A549 (cell line): Measurements from ENCODE around the gene KHSRP. TPM values are rescaled to one million over a fixed set of nuclear protein-coding genes. Genes with fewer than 3 reads are reported as not detected.
A peak's percentile ranks its signal among the peaks of the same experiment; 100 is the strongest.

Source experiments
- ATAC-seq, 2 experiments: fragments of 200-7000 bp in 1 of 2; fragments of >200 bp in 1 of 2; cut with Nextera tagmentation in 1 of 2; cut with Tn5 transposase in 1 of 2; 3 replicates each; pipeline versions ENCODE4 v1.8.0 to v1.9.1; 2018 to 2020; ENCODE audit warnings: mild to moderate bottlenecking in 1 of 2, moderate library complexity in 1 of 2
- CTCF ChIA-PET: fragments of 300-600 bp; sonication (Branson Sonifier 250); formaldehyde crosslinking; extraction: SDS; loops from one replicate; lab custom pipeline; 2021; ENCODE audit warnings: antibody characterized with exemption, inconsistent platforms; lab: Yijun Ruan, JAX
- POLR2A ChIA-PET: fragments of 350-600 bp; formaldehyde crosslinking; extraction: SDS; loops from one replicate; lab custom pipeline; 2021; ENCODE audit warnings: antibody characterized with exemption, inconsistent platforms; lab: Yijun Ruan, JAX
- DNase-seq, 2 experiments: peaks; one replicate each; pipeline versions ENCODE4 v3.0.0 to v3.0.0-alpha.2; 2011 to 2016; ENCODE audit warnings: low read depth in 1 of 2, low spot score in 1 of 2
- FAIRE-seq: peaks from 2 replicates; lab custom pipeline; 2011; peaks lifted over from hg19 to GRCh38; lab: Jason Lieb, UNC
- H3K27ac ChIP-seq, 2 experiments: fragments of >200 bp; sonication (Bioruptor Twin); formaldehyde crosslinking; 3 replicates each; pipeline ENCODE4 v1.5.1; 2016 to 2017
- H3K4me1 ChIP-seq: fragments of >200 bp; sonication (Bioruptor Twin); formaldehyde crosslinking; 3 replicates; pipeline ENCODE4 v1.6.1; 2016
- H3K4me2 ChIP-seq: fragments of >200 bp; sonication (Bioruptor Twin); formaldehyde crosslinking; 3 replicates; pipeline ENCODE4 v1.6.1; 2016
- H3K4me3 ChIP-seq: fragments of >200 bp; sonication (Bioruptor Twin); formaldehyde crosslinking; 3 replicates; pipeline ENCODE4 v1.5.1; 2016
- H3K9me3 ChIP-seq: fragments of >200 bp; sonication (Bioruptor Twin); formaldehyde crosslinking; 3 replicates; pipeline ENCODE4 v1.6.1; 2016
- BHLHE40 ChIP-seq: IDR thresholded peaks from 2 replicates; pipeline ENCODE4 v1.6.1; 2012; ENCODE audit warnings: low read depth, low read length, inconsistent platforms
- CBX2 ChIP-seq: fragments of 200-600 bp; sonication (generic); IDR thresholded peaks from 2 replicates; pipeline ENCODE4 v1.6.1; 2016; ENCODE audit warnings: low read depth, mild to moderate bottlenecking, borderline replicate concordance
- CBX8 ChIP-seq: fragments of 200-600 bp; sonication (generic); IDR thresholded peaks from 2 replicates; pipeline ENCODE4 v1.6.1; 2016
- CEBPB ChIP-seq, 2 experiments: fragments of >200 bp in 1 of 2; sonication (Bioruptor Twin) in 1 of 2; formaldehyde crosslinking in 1 of 2; IDR thresholded peaks; 2 replicates each; pipeline ENCODE4 v1.6.1; 2012 to 2016
- CHD4 ChIP-seq: fragments of 200-600 bp; sonication (generic); IDR thresholded peaks from 2 replicates; pipeline ENCODE4 v1.6.1; 2016; ENCODE audit warnings: antibody characterized with exemption, mild to moderate bottlenecking, borderline replicate concordance
- E2F6 ChIP-seq: IDR thresholded peaks from 2 replicates; pipeline ENCODE4 v1.6.1; 2012; ENCODE audit warnings: low read depth, borderline replicate concordance
- FOSL2 ChIP-seq, 2 experiments: fragments of 450-650 bp in 1 of 2; fragments of >200 bp in 1 of 2; sonication (Bioruptor Twin) in 1 of 2; formaldehyde crosslinking; IDR thresholded peaks; 2 replicates each; pipeline versions ENCODE4 v1.5.0 to v1.6.1; 2016 to 2020; ENCODE audit warnings: mild to moderate bottlenecking in 1 of 2, moderate library complexity in 1 of 2
- FOXS1 ChIP-seq: fragments of 250-450 bp; sonication (Bioruptor Pico); IDR thresholded peaks from 2 replicates; pipeline ENCODE4 v1.5.0; 2020; ENCODE audit warnings: mild to moderate bottlenecking, moderate library complexity
- KDM5A ChIP-seq: fragments of 200-600 bp; sonication (generic); IDR thresholded peaks from 2 replicates; pipeline ENCODE4 v1.6.1; 2016; ENCODE audit warnings: antibody characterized with exemption, mild to moderate bottlenecking
- MAFK ChIP-seq: fragments of 450-650 bp; IDR thresholded peaks from 2 replicates; pipeline ENCODE4 v1.6.1; 2014; ENCODE audit not compliant: partially characterized antibody
- MAZ ChIP-seq: fragments of 150-350 bp; IDR thresholded peaks from 2 replicates; pipeline ENCODE4 v1.6.1; 2014; ENCODE audit warnings: antibody characterized with exemption, low read depth, low read length, borderline replicate concordance
- MYC ChIP-seq: IDR thresholded peaks from 2 replicates; pipeline ENCODE4 v1.6.1; 2012; ENCODE audit warnings: mild to moderate bottlenecking, inconsistent platforms, low read length, improper control_type of control experiment, borderline replicate concordance
- NFE2L2 ChIP-seq: fragments of 150-350 bp; conservative IDR thresholded peaks from 2 replicates; pipeline ENCODE4 v1.6.1; 2014; ENCODE audit warnings: low read length
- NR3C1 ChIP-seq: fragments of >200 bp; sonication (Bioruptor Twin); formaldehyde crosslinking; IDR thresholded peaks from 3 replicates; pipeline ENCODE4 v1.6.1; 2017
- PBX3 ChIP-seq: IDR thresholded peaks from 2 replicates; pipeline ENCODE4 v1.6.1; 2012
- PHF8 ChIP-seq: fragments of 200-600 bp; sonication (generic); IDR thresholded peaks from 2 replicates; pipeline ENCODE4 v1.6.1; 2016; ENCODE audit warnings: low read depth, mild to moderate bottlenecking, antibody characterized with exemption, moderate library complexity, borderline replicate concordance
- POLR2AphosphoS2 ChIP-seq: conservative IDR thresholded peaks from 2 replicates; pipeline ENCODE4 v1.6.1; 2012; ENCODE audit warnings: low read length, improper control_type of control experiment, inconsistent platforms
- RAD21 ChIP-seq, 2 experiments: fragments of >200 bp in 1 of 2; sonication (Bioruptor Twin) in 1 of 2; formaldehyde crosslinking in 1 of 2; IDR thresholded peaks in 1 of 2; conservative IDR thresholded peaks in 1 of 2; 2 replicates in 1 of 2; 3 replicates in 1 of 2; pipeline ENCODE4 v1.6.1; 2012 to 2018; ENCODE audit warnings: inconsistent platforms in 1 of 2
- RARB ChIP-seq: fragments of 250-450 bp; sonication (Bioruptor Pico); IDR thresholded peaks from 2 replicates; pipeline ENCODE4 v1.8.0; 2021; ENCODE audit warnings: mild to moderate bottlenecking, moderate library complexity
- ZFP36 ChIP-seq: fragments of 450-650 bp; IDR thresholded peaks from 2 replicates; pipeline ENCODE4 v1.6.1; 2014; ENCODE audit warnings: borderline replicate concordance; ENCODE audit not compliant: partially characterized antibody
- WGBS: methylation state at CpG from one replicate; pipeline ENCODE4 v1.1.6; 2017; ENCODE audit errors: missing lambda C conversion rate; 5-methylcytosine and 5-hydroxymethylcytosine counted together
- polyA plus RNA-seq, 4 experiments: library from polyadenylated mRNA; depleted of rRNA in 3 of 4; stranded (reverse); fragments of >200 nt; fragmentation: RNase III in 1 of 4; extraction: RNeasy Plus Mini Kit Qiagen cat#74134 plus additional on column Dnase treatment in 1 of 4; gene quantifications; 2 replicates in 3 of 4; 3 replicates in 1 of 4; pipeline ENCODE4 v1.2.3, GENCODE V29; 2011 to 2017
- TF ChIP-seq, protein P1 (sequence below): fragments of 450-650 bp; IDR thresholded peaks from 2 replicates; pipeline ENCODE4 v1.6.1; 2014; ENCODE audit warnings: antibody characterized with exemption

KHSRP gene
- polyA plus RNA-seq, 2 of the 4 experiments (the other 2 are of a cell fraction), result 54.3 to 192 TPM

GRCh38 chr19:6392221-6393073 is 32.2 kb downstream of the KHSRP start:
- peak; percentile 27 to 44; a peak in 5 of 6 replicates for ATAC-seq
- CTCF ChIA-PET, result no interaction called here

DNA sequence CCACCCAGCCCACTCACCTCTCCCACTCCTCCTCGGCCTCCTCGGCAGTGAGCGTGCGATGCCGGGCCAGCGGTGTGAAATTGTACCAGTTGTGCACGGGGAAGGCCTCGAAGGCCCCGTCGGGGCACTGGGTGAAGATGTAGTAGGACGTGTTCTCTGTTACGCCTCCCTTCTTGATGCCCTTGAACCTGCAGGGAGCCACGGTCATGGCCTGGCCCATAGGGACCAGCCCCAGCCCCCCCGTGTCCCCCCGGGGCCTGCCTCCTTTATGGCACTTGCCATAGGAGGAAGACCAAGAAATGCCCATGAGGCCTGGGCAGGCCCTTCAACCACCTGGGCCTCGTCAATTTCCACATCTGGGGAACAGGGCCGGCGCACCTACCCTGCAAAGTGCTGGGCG is 37.2 kb downstream of the KHSRP start:
- peaks cover 6% of the 10 kb centered on the region; the same call in 1 of the 3 replicates for H3K4me1 ChIP-seq
- no peak for ATAC-seq
- H3K4me2 ChIP-seq, result no peak overlapping the region
- DNase-seq, result no peak
- 96% methylated on average over 16 of the region's 19 CpGs for WGBS
- no peak for FAIRE-seq
- H3K4me3 ChIP-seq, result no peak overlapping the region
- TF ChIP-seq ZFP36 (no peak), CBX2 (no peak), NR3C1 (no peak), CEBPB (IDR thresholded peaks at IDR 0.05) (no peak), FOXS1 (CRISPR knock-in tag) (no peak), PBX3 (no peak), FOSL2 (IDR thresholded peaks at IDR 0.05) (no peak), FOSL2 (CRISPR knock-in tag; IDR thresholded peaks at IDR 0.05) (no peak), MAZ (no peak), NFE2L2 (no peak), E2F6 (no peak), RAD21 (conservative IDR thresholded peaks at IDR 0.05 in 1 of 2, IDR thresholded peaks at IDR 0.05 in 1 of 2) (no peak), RARB (CRISPR knock-in tag) (no peak), MAFK (no peak), MYC (no peak), BHLHE40 (no peak), CBX8 (no peak)
- TF ChIP-seq, protein P1, sequence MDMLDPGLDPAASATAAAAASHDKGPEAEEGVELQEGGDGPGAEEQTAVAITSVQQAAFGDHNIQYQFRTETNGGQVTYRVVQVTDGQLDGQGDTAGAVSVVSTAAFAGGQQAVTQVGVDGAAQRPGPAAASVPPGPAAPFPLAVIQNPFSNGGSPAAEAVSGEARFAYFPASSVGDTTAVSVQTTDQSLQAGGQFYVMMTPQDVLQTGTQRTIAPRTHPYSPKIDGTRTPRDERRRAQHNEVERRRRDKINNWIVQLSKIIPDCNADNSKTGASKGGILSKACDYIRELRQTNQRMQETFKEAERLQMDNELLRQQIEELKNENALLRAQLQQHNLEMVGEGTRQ, result no peak
- H3K9me3 ChIP-seq, result no peaks in the 10 kb centered on the region
- POLR2A ChIA-PET, result no interaction called here
- CTCF ChIA-PET, result no interaction called here
- H3K27ac ChIP-seq, result no peak overlapping the region

More at GRCh38 chr19:6392221-6393073, 32.2 kb downstream of the KHSRP start:
- POLR2A ChIA-PET, result interaction anchor here (0.6 to 1.3 kb wide), 2 partner anchors 32 to 67 kb away, joined by 3 read pairs; partner anchors contain the start of genes KHSRP and SLC25A23
- Histone ChIP-seq H3K27ac (peak overlapping the region; percentile 85 to 100), H3K4me2 (peak overlapping the region; percentile 86), H3K9me3 (no peaks in the 10 kb centered on the region), H3K4me3 (peak overlapping the region; percentile 87), H3K4me1 (peaks cover 6% of the 10 kb centered on the region; the same call in 1 of the 3 replicates)
- peak; percentile 16; the same call in 1 of the 2 replicates for TF ChIP-seq PHF8
- TF ChIP-seq CHD4, result no peak
- peak; percentile 72 for TF ChIP-seq MAFK
- no peak for TF ChIP-seq POLR2AphosphoS2
- 0 out of 2 replicates have a peak, but pooled peaks have one; percentile 33 for TF ChIP-seq KDM5A
- WGBS, result 12% methylated on average over 18 of the region's 30 CpGs
- DNase-seq (no peak), FAIRE-seq (no peak)
